Spleen (tissue), 11 donors: Measurements from ENCODE around the gene KCNJ6. TPM values are rescaled to one million over a fixed set of nuclear protein-coding genes. Genes with fewer than 3 reads are reported as not detected.

Experiments used
- DNase-seq: peaks from one replicate; pipeline ENCODE4 v3.0.0-alpha.2; 2020
- H3K27ac ChIP-seq, 8 donors: fragments of 200-600 bp; sonication (generic) in 7 of 8; 1 replicate in 4 of 8; 2 replicates in 4 of 8; pipeline versions ENCODE4 v1.5.0 to v1.8.0; 2016 to 2021; ENCODE audit warnings: inconsistent platforms in 4 of 8, mild to moderate bottlenecking in 4 of 8, moderate library complexity in 1 of 8
- H3K27me3 ChIP-seq, 7 donors: fragments of 200-600 bp; sonication (generic) in 6 of 7; replicated peaks in 1 of 7; 1 replicate in 4 of 7; 2 replicates in 3 of 7; pipeline versions ENCODE4 v1.5.0 to v1.8.0; 2016 to 2021; ENCODE audit warnings: inconsistent platforms in 3 of 7, mild to moderate bottlenecking in 1 of 7
- H3K36me3 ChIP-seq, 6 donors: fragments of 200-600 bp; sonication (generic) in 5 of 6; 1 replicate in 4 of 6; 2 replicates in 2 of 6; pipeline versions ENCODE4 v1.5.0 to v1.8.0; 2016 to 2021; ENCODE audit warnings: inconsistent platforms in 2 of 6
- H3K4me1 ChIP-seq, 6 donors: fragments of 200-600 bp; sonication (generic) in 5 of 6; 1 replicate in 3 of 6; 2 replicates in 3 of 6; pipeline versions ENCODE4 v1.5.0 to v1.8.0; 2016 to 2021; ENCODE audit warnings: inconsistent platforms in 3 of 6
- H3K4me3 ChIP-seq, 8 donors: fragments of 200-600 bp; sonication (generic) in 7 of 8; 1 replicate in 4 of 8; 2 replicates in 4 of 8; pipeline versions ENCODE4 v1.5.0 to v1.8.0; 2016 to 2021; ENCODE audit warnings: inconsistent platforms in 4 of 8, mild to moderate bottlenecking in 4 of 8, moderate library complexity in 2 of 8
- H3K9me3 ChIP-seq, 8 donors: fragments of 200-600 bp; sonication (generic) in 7 of 8; 1 replicate in 4 of 8; 2 replicates in 4 of 8; pipeline versions ENCODE4 v1.5.0 to v1.8.0; 2016 to 2021; ENCODE audit warnings: inconsistent platforms in 4 of 8
- POLR2A ChIP-seq, 3 donors: fragments of 450-650 bp; IDR thresholded peaks; one replicate each; pipeline ENCODE4 v1.5.1; 2017; ENCODE audit warnings: antibody characterized with exemption in 3 of 3, mild to moderate bottlenecking in 1 of 3
- POLR2AphosphoS5 ChIP-seq, 3 donors: sonication (generic); formaldehyde crosslinking; IDR thresholded peaks; one replicate each; pipeline ENCODE4 v1.5.1; 2017; ENCODE audit warnings: antibody characterized with exemption in 3 of 3
- WGBS, 5 donors: extraction: QIAGEN DNeasy Blood & Tissue Kit in 3 of 5; methylation state at CpG; one replicate each; pipeline versions ENCODE4 v1.1.5 to v1.1.7; 2013 to 2018; 5-methylcytosine and 5-hydroxymethylcytosine counted together
- intact Hi-C: fragments of 100-400 bp; cut with DNase I; formaldehyde crosslinking; loops from one replicate; pipeline ENCODE4 v1.15.0; 2023; ENCODE audit warnings: low total_unique reads
- polyA plus RNA-seq, 3 donors: library from polyadenylated mRNA; stranded (reverse); fragments of 200-250 nt; gene quantifications; one replicate each; pipeline ENCODE4 v1.2.1, GENCODE V29; 2013
- total RNA-seq, 7 donors: library from RNA; depleted of rRNA in 3 of 7; stranded (reverse); fragments of >200 nt in 3 of 7; fragmentation: NEBNext Ultra II Directional in 4 of 7; extraction: Animal tissue kit (Norgen Biotek cat#: 25700) in 4 of 7; gene quantifications; one replicate each; pipeline versions ENCODE4 v1.1.0 to v1.2.1, GENCODE V29; 2016 to 2021
- TF ChIP-seq, protein P1 (sequence below), 11 experiments: fragments of 200-600 bp in 7 of 11; fragments of 450-650 bp in 4 of 11; sonication (generic) in 4 of 11; IDR thresholded peaks in 8 of 11; conservative IDR thresholded peaks in 3 of 11; 1 replicate in 7 of 11; 2 replicates in 4 of 11; pipeline versions ENCODE4 v1.4.0 to v1.8.0; 2016 to 2021; ENCODE audit warnings: antibody characterized with exemption in 11 of 11, inconsistent platforms in 4 of 11, mild to moderate bottlenecking in 1 of 11
- donor health status: healthy with polysubstance abuse.
- donor health status: DM: no; HTN: no; CAD: no; lungs with moderate emphysema.
- donor health status: DM: no; HTN: no; CAD: no.
- donor health status: Bipolar disorder and iron deficiency.
- donor health status: healthy.
- donor health status: DM: no; HTN: no; CAD: no.
- donor health status: DM: yes; HTN: yes; CAD: no.

Gene KCNJ6
- total and polyA plus RNA-seq, 10 donors, result under 0.01 to 0.36 (median 0.10) TPM; not detected in 6

- TF ChIP-seq POLR2AphosphoS5 (IDR thresholded peaks at IDR 0.05) (no peak), POLR2A (IDR thresholded peaks at IDR 0.05) (no peak)
- TF ChIP-seq, protein P1, sequence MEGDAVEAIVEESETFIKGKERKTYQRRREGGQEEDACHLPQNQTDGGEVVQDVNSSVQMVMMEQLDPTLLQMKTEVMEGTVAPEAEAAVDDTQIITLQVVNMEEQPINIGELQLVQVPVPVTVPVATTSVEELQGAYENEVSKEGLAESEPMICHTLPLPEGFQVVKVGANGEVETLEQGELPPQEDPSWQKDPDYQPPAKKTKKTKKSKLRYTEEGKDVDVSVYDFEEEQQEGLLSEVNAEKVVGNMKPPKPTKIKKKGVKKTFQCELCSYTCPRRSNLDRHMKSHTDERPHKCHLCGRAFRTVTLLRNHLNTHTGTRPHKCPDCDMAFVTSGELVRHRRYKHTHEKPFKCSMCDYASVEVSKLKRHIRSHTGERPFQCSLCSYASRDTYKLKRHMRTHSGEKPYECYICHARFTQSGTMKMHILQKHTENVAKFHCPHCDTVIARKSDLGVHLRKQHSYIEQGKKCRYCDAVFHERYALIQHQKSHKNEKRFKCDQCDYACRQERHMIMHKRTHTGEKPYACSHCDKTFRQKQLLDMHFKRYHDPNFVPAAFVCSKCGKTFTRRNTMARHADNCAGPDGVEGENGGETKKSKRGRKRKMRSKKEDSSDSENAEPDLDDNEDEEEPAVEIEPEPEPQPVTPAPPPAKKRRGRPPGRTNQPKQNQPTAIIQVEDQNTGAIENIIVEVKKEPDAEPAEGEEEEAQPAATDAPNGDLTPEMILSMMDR (IDR thresholded peaks at IDR 0.05 in 8 of 11, conservative IDR thresholded peaks at IDR 0.05 in 3 of 11), result no peak
- Histone ChIP-seq H3K9me3 (no peaks in the 10 kb centered on the region), H3K4me1 (peaks cover 4 to 7% (median 5%) of the 10 kb centered on the region in 6 donors), H3K36me3 (no peaks in the 10 kb centered on the region), H3K27me3 (peaks cover 0 to 36% (median 11%) of the 10 kb centered on the region in 7 donors), H3K27ac (no peak overlapping the region), H3K4me3 (no peak overlapping the region)
- 87 to 94% (median 89%) methylated on average over 5 of the region's 5 CpGs for WGBS, 5 donors
- no peak for DNase-seq
- intact Hi-C loops, result no loop called here
Measured at GRCh38 chr21:37671381-37671780, 244.9 kb downstream of the KCNJ6 start.

- peaks cover 0 to 31% (median 11%) of the 10 kb centered on the region in 7 donors for H3K27me3 ChIP-seq
- H3K36me3 ChIP-seq, result no peaks in the 10 kb centered on the region
- peaks cover 4 to 7% (median 5%) of the 10 kb centered on the region in 6 donors for H3K4me1 ChIP-seq
- no peak overlapping the region for H3K27ac ChIP-seq
- TF ChIP-seq POLR2AphosphoS5 (IDR thresholded peaks at IDR 0.05) (no peak), POLR2A (IDR thresholded peaks at IDR 0.05) (no peak)
- TF ChIP-seq, protein P1 (IDR thresholded peaks at IDR 0.05 in 8 of 11, conservative IDR thresholded peaks at IDR 0.05 in 3 of 11), result no peak
- H3K4me3 ChIP-seq, result no peak overlapping the region
- intact Hi-C loops, result no loop called here
- H3K9me3 ChIP-seq, result no peaks in the 10 kb centered on the region
- DNase-seq, result no peak
- WGBS, 5 donors, result 63 to 88% (median 73%) methylated on average over 2 of the region's 2 CpGs
Measured at GRCh38 chr21:37670883-37671282, 245.4 kb downstream of the KCNJ6 start.

- no peaks in the 10 kb centered on the region for H3K36me3 ChIP-seq
- intact Hi-C loops, result no loop called here
- peaks cover 0 to 15% (median 0%) of the 10 kb centered on the region in 7 donors for H3K27me3 ChIP-seq
- no peaks in the 10 kb centered on the region for H3K9me3 ChIP-seq
- no peak for DNase-seq
- no peaks in the 10 kb centered on the region for H3K4me1 ChIP-seq
- no peak overlapping the region for H3K4me3 ChIP-seq
- H3K27ac ChIP-seq, result no peak overlapping the region
- 89 to 95% (median 90%) methylated on average over 3 of the region's 3 CpGs for WGBS, 5 donors
- TF ChIP-seq, protein P1 (IDR thresholded peaks at IDR 0.05 in 8 of 11, conservative IDR thresholded peaks at IDR 0.05 in 3 of 11), result no peak
- TF ChIP-seq POLR2A (IDR thresholded peaks at IDR 0.05) (no peak), POLR2AphosphoS5 (IDR thresholded peaks at IDR 0.05) (no peak)
Measured at GRCh38 chr21:37669249-37669648, 247.0 kb downstream of the KCNJ6 start.

DNA sequence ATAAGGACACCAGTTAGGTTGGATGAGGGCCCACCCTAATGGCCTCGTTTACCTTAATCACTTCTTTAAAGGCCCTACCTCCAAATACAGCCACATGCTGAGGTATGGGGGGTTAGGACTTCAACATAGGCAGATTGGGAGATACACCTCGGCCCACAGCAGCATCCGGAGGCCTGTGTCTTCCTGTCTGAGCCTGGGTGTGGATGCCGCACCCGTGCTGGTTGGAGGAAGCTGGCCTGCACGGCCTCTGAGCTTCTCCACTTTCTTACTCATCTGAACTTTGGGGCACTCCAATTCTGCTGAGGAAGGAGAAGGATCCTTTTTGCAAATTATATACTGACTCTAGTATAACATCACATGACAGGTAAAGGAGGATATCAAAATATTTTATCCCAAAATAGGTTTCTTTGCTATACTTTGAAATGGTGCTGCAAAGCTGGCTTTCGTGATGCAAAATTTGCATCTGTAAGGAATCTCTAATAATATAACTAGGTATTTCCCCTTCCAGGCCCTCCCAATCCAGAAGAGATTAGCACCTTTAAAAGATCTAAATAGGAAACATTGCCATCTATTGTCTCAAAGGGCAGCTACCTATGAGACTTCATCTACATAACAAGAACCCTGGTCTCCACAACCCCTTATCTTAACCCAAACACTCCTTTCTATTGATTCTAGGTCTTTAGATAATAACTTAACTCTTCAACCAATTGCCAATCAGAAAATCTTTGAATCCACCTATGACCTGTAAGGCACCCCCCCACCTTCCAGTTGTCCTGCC, 247.6 kb downstream of the KCNJ6 start:
- intact Hi-C loops, result no loop called here
- TF ChIP-seq POLR2A (IDR thresholded peaks at IDR 0.05) (no peak), POLR2AphosphoS5 (IDR thresholded peaks at IDR 0.05) (no peak)
- TF ChIP-seq, protein P1 (IDR thresholded peaks at IDR 0.05 in 8 of 11, conservative IDR thresholded peaks at IDR 0.05 in 3 of 11), result no peak
- Histone ChIP-seq H3K27me3 (peaks cover 0 to 9% (median 0%) of the 10 kb centered on the region in 7 donors), H3K9me3 (no peaks in the 10 kb centered on the region), H3K27ac (no peak overlapping the region), H3K4me1 (no peaks in the 10 kb centered on the region), H3K36me3 (no peaks in the 10 kb centered on the region), H3K4me3 (no peak overlapping the region)
- no peak for DNase-seq
- WGBS, 5 donors, result 68 to 85% (median 80%) methylated on average over 7 of the region's 7 CpGs
